ENCODE results near the gene C1orf198. TPM values are rescaled to one million over a fixed set of nuclear protein-coding genes. Genes with fewer than 3 reads are reported as not detected.

Gene C1orf198
- total and polyA plus RNA-seq, 2 of the 4 experiments (the other 2 are of a cell fraction): 67.4 to 76.2 TPM

DNA sequence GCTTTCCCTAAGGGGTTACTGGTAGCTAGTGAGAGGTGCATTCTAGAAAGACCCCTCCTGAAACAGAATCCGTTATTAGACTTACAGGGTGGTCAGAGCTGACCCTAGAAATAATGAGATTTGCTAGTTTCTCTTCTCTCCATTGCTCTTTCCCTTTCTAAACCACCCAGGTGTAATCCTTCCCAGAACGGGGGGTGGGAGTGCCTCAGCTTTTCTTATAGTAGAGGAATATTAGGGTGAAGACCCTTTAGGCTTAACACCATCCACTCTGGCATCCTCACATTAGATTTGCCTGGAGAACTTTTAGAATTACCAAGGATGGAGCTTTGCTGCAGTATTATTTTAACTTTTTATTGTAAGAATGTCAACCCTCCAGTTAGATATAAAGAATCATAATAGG is 71.7 kb downstream of the C1orf198 start:
- no peak for ATAC-seq (ENCODE audit: low read depth)
- Histone ChIP-seq H3K23ac (ENCODE audit: low read depth, low read length) (no peak overlapping the region), H3K9me3 (ENCODE audit: control insufficient read depth, insufficient read depth, low read length) (no peaks in the 10 kb centered on the region), H3K4me3 (ENCODE audit: insufficient read depth, low read depth, low read length) (no peak overlapping the region), H3K4ac (ENCODE audit: low read depth, low read length) (no peak overlapping the region), H3K9ac (ENCODE audit: low read depth, low read length) (no peak overlapping the region), H2AK5ac (ENCODE audit: low read depth, low read length) (no peak overlapping the region), H3K4me2 (ENCODE audit: low read depth, low read length) (no peak overlapping the region), H3K79me1 (ENCODE audit: low read depth in 1 of 2, low read length in 2 of 2) (no peaks in the 10 kb centered on the region), H3K9me1 (ENCODE audit: insufficient read depth, low read length) (no peaks in the 10 kb centered on the region), H4K8ac (ENCODE audit: low read depth in 2 of 2, low read length in 2 of 2) (no peak overlapping the region), H2BK15ac (ENCODE audit: low read depth, low read length) (no peak overlapping the region), H3K36me3 (ENCODE audit: control insufficient read depth, insufficient read depth, low read length) (no peaks in the 10 kb centered on the region), H3K27me3 (ENCODE audit: control insufficient read depth, insufficient read depth, low read length) (no peaks in the 10 kb centered on the region; the same call in 1 of the 2 replicates), H3K27ac (ENCODE audit: insufficient read depth, low read length) (no peak overlapping the region), H4K5ac (ENCODE audit: low read depth, low read length) (no peak overlapping the region), H3K56ac (ENCODE audit: extremely low read depth, insufficient read depth, low read length) (no peak overlapping the region), H2AFZ (replicated peaks; ENCODE audit: low read length, poor library complexity) (no peak overlapping the region), H4K91ac (ENCODE audit: insufficient read depth, low read depth, low read length) (no peak overlapping the region), H2BK5ac (ENCODE audit: low read depth, low read length, poor library complexity, severe bottlenecking) (no peak overlapping the region), H2BK20ac (ENCODE audit: low read depth, low read length) (no peak overlapping the region), H2BK120ac (ENCODE audit: low read depth, low read length) (no peak overlapping the region), H2AK9ac (replicated peaks; ENCODE audit: low read depth, low read length, poor library complexity) (no peak overlapping the region), H3K18ac (ENCODE audit: low read depth, low read length) (no peak overlapping the region), H3K4me1 (ENCODE audit: control insufficient read depth, insufficient read depth, low read length) (no peaks in the 10 kb centered on the region), H3K14ac (replicated peaks; ENCODE audit: low read depth, low read length) (no peak overlapping the region), H4K20me1 (ENCODE audit: insufficient read depth, low read length) (no peaks in the 10 kb centered on the region; the same call in 1 of the 2 replicates)
- WGBS, 2 experiments (ENCODE audit: extremely low coverage in 2 of 2, insufficient read length in 1 of 2): no CpG with 5 or more reads among the region's 2 CpGs
- POLR2A ChIA-PET (ENCODE audit: unreplicated experiment): no interaction called here
- dilution Hi-C loops (cut with HindIII; ENCODE audit: low sequenced_read_pairs, unreplicated experiment) (no loop called here), in situ Hi-C loops (cut with MboI; ENCODE audit: low sequenced_read_pairs) (loop anchor here (5.0 kb wide), 1 partner anchor 416 kb away; no protein-coding TSS in a partner anchor), intact Hi-C loops (cut with micrococcal nuclease) (no loop called here)
- CTCF ChIA-PET: interaction anchor here (1.1 to 1.4 kb wide), 2 partner anchors 9 to 121 kb away, joined by 3 to 4 read pairs; no protein-coding TSS in a partner anchor
- no TSS peak for BruUV-seq (replicated peaks)
- DNase-seq: no peak
- no peak for TF ChIP-seq RFX5 (IDR thresholded peaks at IDR 0.05; ENCODE audit: low read depth, low read length)
- TF ChIP-seq ELK1 (IDR thresholded peaks at IDR 0.05; ENCODE audit: borderline replicate concordance, low read depth, low read length): no peak

All from IMR-90 (cell line).